Right lobe of liver (tissue), 6 donors: ENCODE measurements around the gene GDF3. TPM values are rescaled to one million over a fixed set of nuclear protein-coding genes. Genes with fewer than 3 reads are reported as not detected.

Source experiments
- ATAC-seq, 4 donors: fragments of 200-7000 bp; cut with Tn5 transposase; one replicate each; pipeline ENCODE4 v1.9.1; 2020; ENCODE audit warnings: mild to moderate bottlenecking in 4 of 4, moderate library complexity in 4 of 4
- DNase-seq, 3 donors: peaks; one replicate each; pipeline ENCODE4 v3.0.0-alpha.2; 2020
- H3K27ac ChIP-seq, 3 donors: fragments of 200-600 bp; one replicate each; pipeline ENCODE4 v1.8.0; 2022
- H3K27me3 ChIP-seq, 2 donors: fragments of 200-600 bp; one replicate each; pipeline ENCODE4 v1.8.0; 2022
- H3K36me3 ChIP-seq, 4 donors: fragments of 200-600 bp; sonication (generic) in 1 of 4; one replicate each; pipeline versions ENCODE4 v1.5.1 to v1.8.0; 2017 to 2022; ENCODE audit warnings: control low read depth in 1 of 4
- H3K4me1 ChIP-seq, 4 donors: fragments of 200-600 bp; sonication (generic) in 1 of 4; one replicate each; pipeline versions ENCODE4 v1.5.1 to v1.8.0; 2017 to 2022; ENCODE audit warnings: control low read depth in 1 of 4
- H3K4me3 ChIP-seq, 3 donors: fragments of 200-600 bp; one replicate each; pipeline ENCODE4 v1.8.0; 2022
- H3K9me3 ChIP-seq, 4 donors: fragments of 200-600 bp; sonication (generic) in 1 of 4; one replicate each; pipeline versions ENCODE4 v1.5.1 to v1.8.0; 2017 to 2022; ENCODE audit warnings: control low read depth in 1 of 4
- POLR2A ChIP-seq: fragments of 450-650 bp; IDR thresholded peaks from one replicate; pipeline ENCODE4 v1.6.1; 2017; ENCODE audit warnings: antibody characterized with exemption, mild to moderate bottlenecking
- WGBS: methylation state at CpG from one replicate; pipeline ENCODE4 v1.1.6; 2018; ENCODE audit warnings: low coverage, low lambda C conversion rate; ENCODE audit not compliant: insufficient coverage; ENCODE audit errors: missing lambda C conversion rate; 5-methylcytosine and 5-hydroxymethylcytosine counted together
- intact Hi-C, 2 donors: fragments of 100-400 bp; cut with DNase I; formaldehyde crosslinking; loops; one replicate each; pipeline versions ENCODE4 v1.11.2 to v1.14.1; 2022
- total RNA-seq, 6 experiments: library from RNA; depleted of rRNA in 2 of 6; stranded (reverse); fragments of >200 nt in 2 of 6; fragmentation: NEBNext Ultra II Directional in 3 of 6; extraction: Animal tissue kit (Norgen Biotek cat#: 25700) in 3 of 6; gene quantifications; one replicate each; pipeline versions ENCODE4 v1.1.0 to v1.2.4, GENCODE V29; 2016 to 2023
- TF ChIP-seq, protein P1 (sequence below), 4 donors: fragments of 200-600 bp in 3 of 4; fragments of 450-650 bp in 1 of 4; IDR thresholded peaks; one replicate each; pipeline versions ENCODE4 v1.5.1 to v1.8.0; 2016 to 2022; ENCODE audit warnings: antibody characterized with exemption in 4 of 4, mild to moderate bottlenecking in 2 of 4
- donor health status: DM: no; HTN: yes; CAD: no.
- donor health status: DM: no; HTN: no; CAD: no.
- donor health status: DM: no; HTN: no; CAD: no.
- donor health status: DM: no; HTN: yes; CAD: no.
- donor health status: DM: no; HTN: yes; CAD: no.

Gene GDF3
- total RNA-seq, 6 experiments from 2014 or later = not detected

DNA sequence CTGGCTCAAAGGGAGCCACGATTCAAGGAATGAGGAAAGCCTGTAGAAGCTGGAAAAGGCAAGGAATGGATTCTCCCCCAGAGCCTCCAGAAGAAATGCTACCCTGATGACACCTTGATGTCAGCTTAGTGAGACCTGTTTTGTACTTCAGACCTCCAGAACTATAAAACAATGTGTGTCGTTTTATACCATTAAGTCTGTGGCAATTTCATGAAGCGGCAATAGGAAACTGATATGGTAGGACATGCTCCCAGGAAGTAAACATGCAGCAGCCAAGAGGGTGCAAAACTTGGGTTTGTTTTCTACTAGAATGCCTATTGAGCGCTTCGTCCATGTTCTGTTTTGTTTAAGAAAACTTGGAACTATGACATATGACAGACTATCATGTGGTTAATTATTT lies 27.4 kb downstream of the GDF3 start:
- ATAC-seq = no peak
- Histone ChIP-seq H3K36me3 (no peaks in the 10 kb centered on the region), H3K4me3 (no peak overlapping the region), H3K27me3 (no peaks in the 10 kb centered on the region), H3K4me1 (no peaks in the 10 kb centered on the region), H3K27ac (no peak overlapping the region), H3K9me3 (no peaks in the 10 kb centered on the region)
- 60% methylated on average over 5 of the region's 5 CpGs for WGBS
- TF ChIP-seq POLR2A = no peak
- TF ChIP-seq, protein P1, sequence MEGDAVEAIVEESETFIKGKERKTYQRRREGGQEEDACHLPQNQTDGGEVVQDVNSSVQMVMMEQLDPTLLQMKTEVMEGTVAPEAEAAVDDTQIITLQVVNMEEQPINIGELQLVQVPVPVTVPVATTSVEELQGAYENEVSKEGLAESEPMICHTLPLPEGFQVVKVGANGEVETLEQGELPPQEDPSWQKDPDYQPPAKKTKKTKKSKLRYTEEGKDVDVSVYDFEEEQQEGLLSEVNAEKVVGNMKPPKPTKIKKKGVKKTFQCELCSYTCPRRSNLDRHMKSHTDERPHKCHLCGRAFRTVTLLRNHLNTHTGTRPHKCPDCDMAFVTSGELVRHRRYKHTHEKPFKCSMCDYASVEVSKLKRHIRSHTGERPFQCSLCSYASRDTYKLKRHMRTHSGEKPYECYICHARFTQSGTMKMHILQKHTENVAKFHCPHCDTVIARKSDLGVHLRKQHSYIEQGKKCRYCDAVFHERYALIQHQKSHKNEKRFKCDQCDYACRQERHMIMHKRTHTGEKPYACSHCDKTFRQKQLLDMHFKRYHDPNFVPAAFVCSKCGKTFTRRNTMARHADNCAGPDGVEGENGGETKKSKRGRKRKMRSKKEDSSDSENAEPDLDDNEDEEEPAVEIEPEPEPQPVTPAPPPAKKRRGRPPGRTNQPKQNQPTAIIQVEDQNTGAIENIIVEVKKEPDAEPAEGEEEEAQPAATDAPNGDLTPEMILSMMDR (IDR thresholded peaks at IDR 0.05) = no peak
- intact Hi-C loops = no loop called here
- DNase-seq = no peak

DNA sequence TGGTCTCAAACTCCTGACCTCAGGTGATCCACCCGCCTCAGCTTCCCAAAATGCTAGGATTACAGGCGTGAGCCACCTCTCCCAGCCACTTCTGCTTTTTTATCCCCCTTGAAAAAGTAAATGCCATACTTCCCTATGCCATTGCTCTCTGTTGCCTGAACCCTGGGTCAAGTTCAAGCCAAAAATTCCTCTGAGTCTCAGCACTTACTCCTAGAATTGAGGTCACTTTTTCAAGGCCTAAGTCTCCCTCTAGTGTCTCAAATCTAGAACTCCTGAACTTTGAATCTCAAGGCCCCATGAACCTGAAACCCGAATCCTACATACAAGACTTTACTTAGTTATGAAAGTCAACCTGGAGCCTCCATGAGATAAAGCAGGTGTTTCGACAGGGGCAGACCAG lies 28.4 kb downstream of the GDF3 start:
- peak in 2 of 4 donors; percentile 28 to 55 for ATAC-seq
- DNase-seq = no peak
- intact Hi-C loops = no loop called here
- 75% methylated on average over 4 of the region's 4 CpGs for WGBS
- no peak for TF ChIP-seq POLR2A
- TF ChIP-seq, protein P1 (IDR thresholded peaks at IDR 0.05) = peak in 1 of 4 donors; percentile 21
- H3K36me3 ChIP-seq = no peaks in the 10 kb centered on the region
- no peaks in the 10 kb centered on the region for H3K27me3 ChIP-seq
- H3K27ac ChIP-seq = no peak overlapping the region
- H3K4me1 ChIP-seq = no peaks in the 10 kb centered on the region
- H3K9me3 ChIP-seq = no peaks in the 10 kb centered on the region
- H3K4me3 ChIP-seq = no peak overlapping the region

DNA sequence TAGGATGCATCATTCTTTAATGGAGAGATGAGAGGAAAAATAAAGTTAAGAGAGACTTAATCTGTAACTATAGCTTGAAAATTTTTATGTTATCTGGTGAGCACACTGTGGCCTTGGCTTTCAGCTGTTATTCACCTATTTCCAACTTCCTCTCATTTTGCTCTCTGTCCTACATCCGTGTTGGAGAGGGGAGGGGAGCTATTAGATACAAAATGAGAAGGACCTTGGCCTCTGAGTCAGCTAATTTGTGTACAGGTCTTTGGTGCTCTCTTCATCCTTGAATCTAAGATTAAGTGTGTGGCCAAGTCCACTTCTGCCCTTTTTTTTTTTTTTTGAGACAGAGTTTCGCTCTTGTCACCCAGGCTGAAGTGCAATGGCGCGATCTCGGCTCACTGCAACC lies 29.0 kb downstream of the GDF3 start:
- Histone ChIP-seq H3K9me3 (no peaks in the 10 kb centered on the region), H3K4me3 (no peak overlapping the region), H3K27ac (no peak overlapping the region), H3K36me3 (no peaks in the 10 kb centered on the region), H3K27me3 (no peaks in the 10 kb centered on the region), H3K4me1 (no peaks in the 10 kb centered on the region)
- TF ChIP-seq, protein P1 (IDR thresholded peaks at IDR 0.05) = no peak
- TF ChIP-seq POLR2A = no peak
- WGBS = 15% methylated on average over 1 of the region's 5 CpGs
- intact Hi-C loops = no loop called here
- no peak for DNase-seq
- ATAC-seq = peak in 1 of 4 donors; percentile 48

DNA sequence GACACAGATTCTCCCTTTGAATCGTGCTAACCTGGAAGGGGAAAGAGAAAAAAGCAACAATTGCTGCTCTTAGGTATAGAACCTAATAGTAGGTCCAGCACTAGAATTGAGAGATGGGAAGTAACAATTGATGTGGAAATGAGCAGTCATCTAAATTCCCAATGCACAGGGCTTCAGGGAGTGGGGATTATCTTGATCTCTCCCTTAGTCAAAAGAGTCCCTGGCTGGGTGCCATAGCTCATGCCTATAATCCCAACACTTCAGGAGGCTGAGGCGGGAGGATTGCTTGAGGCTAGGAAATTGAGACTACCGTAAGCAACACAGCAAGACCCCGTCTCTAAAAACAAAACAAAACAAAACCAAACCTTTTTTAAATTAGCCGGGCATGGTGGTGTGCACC lies 33.8 kb downstream of the GDF3 start:
- no peak for DNase-seq
- WGBS = 68% methylated on average over 5 of the region's 5 CpGs
- Histone ChIP-seq H3K27ac (no peak overlapping the region), H3K4me1 (no peaks in the 10 kb centered on the region), H3K9me3 (no peaks in the 10 kb centered on the region), H3K4me3 (no peak overlapping the region), H3K27me3 (no peaks in the 10 kb centered on the region), H3K36me3 (no peaks in the 10 kb centered on the region)
- TF ChIP-seq, protein P1 (IDR thresholded peaks at IDR 0.05) = no peak
- TF ChIP-seq POLR2A = no peak
- ATAC-seq = no peak
- intact Hi-C loops = no loop called here

DNA sequence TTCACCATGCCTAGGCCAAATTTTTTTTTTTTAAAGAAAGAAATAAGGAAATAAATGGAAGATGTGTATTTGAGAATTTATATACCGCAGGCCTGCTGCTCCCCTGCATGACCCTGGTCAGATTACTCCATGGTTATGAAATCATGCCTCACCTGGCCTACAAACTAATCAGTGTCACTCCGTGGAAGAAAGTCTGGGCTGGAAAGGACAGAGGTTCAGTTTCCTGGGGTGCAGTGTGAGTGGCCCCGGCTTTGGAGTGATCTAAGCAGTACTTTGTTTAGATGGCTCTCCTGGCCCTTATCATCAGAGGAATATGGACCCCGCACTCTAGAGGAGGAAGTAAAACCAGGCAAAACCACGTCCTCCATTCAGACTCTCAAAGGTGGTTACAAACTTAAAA lies 39.5 kb downstream of the GDF3 start:
- intact Hi-C loops = no loop called here

More for the DNA sequence above, 39.5 kb downstream of the GDF3 start:
- DNase-seq = no peak
- no peaks in the 10 kb centered on the region for H3K27me3 ChIP-seq
- H3K4me1 ChIP-seq = no peaks in the 10 kb centered on the region
- H3K9me3 ChIP-seq = no peaks in the 10 kb centered on the region
- no peak for TF ChIP-seq POLR2A
- TF ChIP-seq, protein P1 (IDR thresholded peaks at IDR 0.05) = no peak
- no peak overlapping the region for H3K4me3 ChIP-seq
- no peaks in the 10 kb centered on the region for H3K36me3 ChIP-seq
- no peak overlapping the region for H3K27ac ChIP-seq
- WGBS = 54% methylated on average over 3 of the region's 5 CpGs
- no peak for ATAC-seq
